Thyroid gland (tissue), 4 donors: ENCODE measurements around the gene ARHGEF16. TPM values are rescaled to one million over a fixed set of nuclear protein-coding genes. Genes with fewer than 3 reads are reported as not detected.
A peak's percentile ranks its signal among the peaks of the same experiment; 100 is the strongest.

Source experiments
- DNase-seq, 2 donors: peaks; one replicate each; pipeline ENCODE4 v3.0.0-alpha.2; 2019
- H3K27ac ChIP-seq, 3 donors: fragments of 200-600 bp; sonication (generic); 1 replicate in 2 of 3; 2 replicates in 1 of 3; pipeline ENCODE4 v1.5.1; 2016 to 2019; ENCODE audit warnings: mild to moderate bottlenecking in 1 of 3, moderate library complexity in 1 of 3
- H3K27me3 ChIP-seq: fragments of 200-600 bp; sonication (generic); one replicate; pipeline ENCODE4 v1.5.1; 2019
- H3K36me3 ChIP-seq, 2 donors: fragments of 200-600 bp; sonication (generic); one replicate each; pipeline ENCODE4 v1.5.1; 2016 to 2019
- H3K4me1 ChIP-seq, 2 donors: fragments of 200-600 bp; sonication (generic); one replicate each; pipeline ENCODE4 v1.5.1; 2017 to 2019
- H3K4me3 ChIP-seq, 3 donors: fragments of 200-600 bp; sonication (generic); replicated peaks in 1 of 3; 1 replicate in 2 of 3; 2 replicates in 1 of 3; pipeline ENCODE4 v1.5.1; 2016; ENCODE audit warnings: mild to moderate bottlenecking in 1 of 3
- H3K9me3 ChIP-seq: fragments of 200-600 bp; sonication (generic); one replicate; pipeline ENCODE4 v1.5.1; 2017
- CTCF ChIP-seq, 6 experiments: fragments of 200-600 bp in 3 of 6; fragments of 450-650 bp in 3 of 6; sonication (generic) in 3 of 6; IDR thresholded peaks; one replicate each; pipeline ENCODE4 v1.5.1; 2016 to 2019; ENCODE audit warnings: antibody characterized with exemption in 6 of 6, mild to moderate bottlenecking in 2 of 6, inconsistent platforms in 1 of 6, moderate library complexity in 1 of 6
- POLR2A ChIP-seq, 2 donors: fragments of 450-650 bp; IDR thresholded peaks; one replicate each; pipeline ENCODE4 v1.6.1; 2017; ENCODE audit warnings: antibody characterized with exemption in 2 of 2, mild to moderate bottlenecking in 2 of 2, moderate library complexity in 1 of 2
- WGBS, 2 donors: methylation state at CpG; one replicate each; pipeline ENCODE4 v1.1.5; 2017; 5-methylcytosine and 5-hydroxymethylcytosine counted together
- intact Hi-C: fragments of 100-400 bp; cut with DNase I; formaldehyde crosslinking; loops from one replicate; pipeline ENCODE4 v1.15.1; 2023
- total RNA-seq, 4 donors: library from RNA; depleted of rRNA; stranded (reverse); fragments of >200 nt; gene quantifications; one replicate each; pipeline ENCODE4 v1.2.3, GENCODE V29; 2016

The ARHGEF16 gene
- total RNA-seq, 4 donors from 2014 or later, result 16.0 to 23.7 (median 21.2) TPM

- WGBS, 2 donors, result 40% methylated on average over 8 of the region's 32 CpGs; no CpG with 5 or more reads in 1 of the 2 donors
These were observed 75.8 kb downstream of the ARHGEF16 start for GRCh38 chr1:3530086-3530925.

More at GRCh38 chr1:3530086-3530925, 75.8 kb downstream of the ARHGEF16 start:
- DNase-seq, result peak; percentile 34 to 52
- TF ChIP-seq CTCF (IDR thresholded peaks at IDR 0.05), result peak in 3 of 6 experiments; percentile 8 to 18 (median 11)
- no peak for TF ChIP-seq POLR2A (IDR thresholded peaks at IDR 0.05)
- Histone ChIP-seq H3K4me1 (peaks cover 11 to 16% of the 10 kb centered on the region in 2 donors), H3K9me3 (no peaks in the 10 kb centered on the region), H3K36me3 (no peaks in the 10 kb centered on the region), H3K27ac (peak overlapping the region in 2 of 3 donors; percentile 59 to 81), H3K4me3 (peak overlapping the region; percentile 26 to 66 (median 63)), H3K27me3 (no peaks in the 10 kb centered on the region)
- intact Hi-C loops, result no loop called here

Other genes with a start within 250 kb of the ARHGEF16 start
- 10 to 100 TPM in 3 of 4 donors, 1 to 10 TPM in 1; 9.4 to 25.8 (median 21.8) TPM for gene MEGF6, start 156.8 kb downstream of the ARHGEF16 start, total RNA-seq
- 10 to 100 TPM; 33.9 to 45.1 (median 40.0) TPM for gene TPRG1L, start 170.3 kb downstream of the ARHGEF16 start, total RNA-seq
- gene WRAP73, start 195.4 kb downstream of the ARHGEF16 start, total RNA-seq, result 10 to 100 TPM; 18.5 to 44.0 (median 21.0) TPM
- under 1 TPM in 2 of 4 donors, not detected in 2; 0.33 to 0.49 TPM for gene TP73, start 197.9 kb downstream of the ARHGEF16 start, total RNA-seq